Measurements from ENCODE around the gene KCNJ10.
A peak's percentile ranks its signal among the peaks of the same experiment; 100 is the strongest.

The KCNJ10 gene

GRCh38 chr1:159955456-159955855 lies 114.5 kb downstream of the KCNJ10 start:
- no peak for DNase-seq

DNA sequence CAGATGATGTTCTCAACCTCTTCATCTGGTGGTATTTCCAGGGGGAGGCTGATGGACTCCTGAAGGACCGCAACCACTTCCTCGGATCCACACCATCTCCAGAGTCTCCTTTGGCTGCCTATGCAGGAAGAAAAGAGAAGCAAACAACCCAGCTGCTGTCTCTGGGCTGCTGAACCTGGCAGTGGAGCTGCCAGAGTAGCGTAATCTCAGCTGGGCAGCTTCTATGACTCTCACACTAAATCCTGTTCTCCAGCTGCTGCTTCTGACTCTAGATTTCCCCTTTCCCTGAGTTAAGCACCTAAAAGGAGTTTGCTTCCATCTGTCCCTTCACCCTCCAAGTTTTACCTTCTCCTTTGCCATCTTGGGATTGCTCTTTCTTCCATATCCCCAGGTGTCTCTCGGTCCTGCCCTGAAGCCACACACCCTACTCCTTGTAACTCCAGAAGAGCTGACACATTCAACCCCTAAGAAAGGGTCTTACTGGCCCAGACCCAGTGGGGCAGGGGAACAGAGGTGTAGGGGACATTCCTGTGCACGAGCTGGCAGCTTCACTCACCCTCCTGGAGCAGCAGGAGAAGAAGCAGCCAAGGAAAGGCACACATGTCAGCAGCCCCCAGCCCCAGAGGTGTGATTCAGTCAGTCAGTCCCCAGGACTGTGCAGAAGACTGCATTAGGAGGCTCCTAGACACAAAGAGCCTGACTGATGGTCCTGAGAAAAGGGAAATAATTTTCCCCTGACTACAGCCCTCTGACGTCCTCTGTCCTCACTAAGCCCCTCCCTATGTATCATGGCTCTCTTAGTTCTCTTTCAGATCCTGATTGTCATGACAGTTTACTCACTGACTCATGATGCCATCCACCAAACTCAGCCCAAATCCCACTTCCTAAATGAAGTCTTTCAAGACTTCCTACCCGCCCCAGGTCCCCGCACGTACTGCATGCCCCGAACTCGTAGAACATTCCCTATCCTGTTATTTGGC lies 116.1 kb downstream of the KCNJ10 start, which contains the start of gene SLAMF9:
SLAMF9 (minus strand) TSS at position 702 of the 980 bp plus-strand sequence; CDS start at position 602, 100 bp downstream.
- no peak for DNase-seq

DNA sequence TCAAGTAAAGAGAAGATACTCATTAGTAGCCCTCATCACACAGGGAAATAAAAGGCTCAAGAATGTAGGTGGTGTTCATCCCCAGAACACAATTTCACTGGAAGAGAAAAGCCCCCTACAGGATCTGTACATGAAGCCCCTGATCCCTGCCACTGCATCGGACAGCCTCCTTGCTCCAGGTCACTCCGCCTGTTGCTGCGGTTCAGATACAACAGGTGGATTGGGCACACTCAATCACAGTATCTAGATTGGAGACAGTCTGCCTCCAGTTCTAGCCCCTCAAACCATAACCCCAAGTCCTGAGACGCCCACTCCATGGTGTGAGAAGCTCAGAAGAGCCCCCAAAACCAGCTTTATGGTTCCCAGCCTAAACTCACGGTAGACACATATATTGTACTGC lies 117.0 kb downstream of the KCNJ10 start:
- DNase-seq, result no peak

GRCh38 chr1:159951551-159951950 lies 118.4 kb downstream of the KCNJ10 start:
- no peak for DNase-seq

DNA sequence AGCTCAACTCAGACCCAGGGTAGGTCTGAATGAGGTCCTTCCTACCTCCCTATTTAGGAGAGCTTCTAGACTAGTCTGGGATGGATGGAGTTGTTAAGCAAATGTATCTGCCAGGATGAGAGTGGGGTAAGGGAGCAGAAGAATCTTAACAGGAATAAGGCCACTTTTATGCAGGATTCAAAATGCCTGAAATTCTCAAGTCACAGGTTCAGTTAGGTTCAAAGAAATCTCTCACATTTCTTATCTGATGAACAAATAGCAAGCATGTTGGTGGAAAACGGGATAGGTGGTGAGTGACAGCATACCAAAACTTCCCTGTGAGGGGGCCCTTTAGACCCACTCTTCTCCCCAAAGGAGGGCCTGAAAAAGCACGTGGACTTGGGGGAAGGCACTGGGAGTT lies 118.9 kb downstream of the KCNJ10 start:
- DNase-seq, result no peak

GRCh38 chr1:159949981-159950381 lies 120.0 kb downstream of the KCNJ10 start:
- DNase-seq, result no peak

DNA sequence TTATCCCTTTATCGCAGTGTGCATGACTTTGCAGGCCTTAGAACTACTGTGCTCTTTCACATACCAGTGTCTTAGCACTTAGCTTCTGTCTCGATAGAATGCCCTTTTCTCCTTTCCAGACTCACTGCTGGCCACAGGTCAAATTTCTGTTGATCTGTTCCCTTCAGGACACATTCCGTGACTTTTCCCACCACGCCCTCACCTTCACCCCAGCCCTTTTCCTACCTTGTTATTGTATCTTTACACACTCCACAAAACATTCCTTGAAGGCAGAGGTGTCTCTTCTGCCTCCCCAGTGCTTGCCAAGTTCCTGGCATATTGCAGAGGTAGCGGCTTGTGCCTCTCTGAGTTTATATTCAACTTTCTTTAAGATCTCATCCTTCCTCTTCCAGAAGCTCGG lies 120.8 kb downstream of the KCNJ10 start:
- peak; percentile 3 for DNase-seq

Measured in femur (tissue), 1 donor.